Measurements from ENCODE around the gene LENG1.

The LENG1 gene

DNA sequence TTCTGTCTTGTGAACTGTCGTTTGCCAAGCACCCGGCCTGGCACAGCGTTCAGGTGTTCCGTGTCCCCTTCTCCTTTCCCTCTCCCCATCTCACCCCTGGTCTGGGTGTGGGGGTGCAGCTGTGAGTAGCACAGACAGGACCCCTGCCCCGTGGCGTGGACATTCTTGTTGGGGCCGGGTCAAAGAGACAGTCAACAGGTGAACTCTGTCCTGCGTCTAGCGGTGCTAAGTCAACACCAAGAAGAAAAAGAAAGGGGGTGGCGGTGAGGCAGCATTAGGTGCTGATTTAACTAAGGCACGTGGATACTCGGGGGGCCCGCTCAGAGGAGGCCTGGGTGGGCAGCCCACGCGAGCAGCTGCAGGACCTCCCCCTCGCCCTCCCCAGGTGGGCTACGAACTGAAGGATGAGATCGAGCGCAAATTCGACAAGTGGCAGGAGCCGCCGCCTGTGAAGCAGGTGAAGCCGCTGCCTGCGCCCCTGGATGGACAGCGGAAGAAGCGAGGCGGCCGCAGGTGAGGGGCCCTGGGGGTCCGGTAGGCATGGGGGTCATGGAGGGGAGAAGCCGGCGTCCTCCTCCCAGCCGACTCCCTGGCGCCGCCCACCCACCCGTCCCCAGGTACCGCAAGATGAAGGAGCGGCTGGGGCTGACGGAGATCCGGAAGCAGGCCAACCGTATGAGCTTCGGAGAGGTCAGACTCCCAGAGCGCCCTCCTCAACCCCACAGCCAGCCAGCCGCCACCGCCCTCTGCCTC is 31.7 kb downstream of the LENG1 start:
- H3K4me3 ChIP-seq (ENCODE audit: low read depth, low read length) = no peak overlapping the region
- no peak for DNase-seq (ENCODE audit: low read depth)

DNA sequence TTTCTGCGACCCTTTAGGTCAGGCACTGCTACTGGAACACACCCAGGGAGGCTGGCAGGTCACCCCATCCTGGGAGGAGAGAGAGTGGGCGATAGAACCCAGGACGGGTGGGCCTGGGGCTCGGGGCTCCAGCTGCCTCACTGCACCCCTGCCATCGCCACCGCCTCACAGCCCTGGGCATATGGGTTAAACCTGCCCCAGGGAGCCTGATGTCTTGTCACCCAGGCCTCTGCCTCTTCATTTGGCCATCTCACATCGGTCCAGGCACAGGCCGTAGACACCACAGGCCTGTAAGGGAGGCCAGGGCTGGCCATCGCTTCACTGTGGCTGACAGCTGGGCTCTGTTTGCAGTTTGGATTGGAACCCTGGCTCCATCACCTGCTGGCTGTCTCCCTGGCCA is 33.8 kb downstream of the LENG1 start:
- H3K4me3 ChIP-seq (ENCODE audit: low read depth, low read length) = no peak overlapping the region

DNA sequence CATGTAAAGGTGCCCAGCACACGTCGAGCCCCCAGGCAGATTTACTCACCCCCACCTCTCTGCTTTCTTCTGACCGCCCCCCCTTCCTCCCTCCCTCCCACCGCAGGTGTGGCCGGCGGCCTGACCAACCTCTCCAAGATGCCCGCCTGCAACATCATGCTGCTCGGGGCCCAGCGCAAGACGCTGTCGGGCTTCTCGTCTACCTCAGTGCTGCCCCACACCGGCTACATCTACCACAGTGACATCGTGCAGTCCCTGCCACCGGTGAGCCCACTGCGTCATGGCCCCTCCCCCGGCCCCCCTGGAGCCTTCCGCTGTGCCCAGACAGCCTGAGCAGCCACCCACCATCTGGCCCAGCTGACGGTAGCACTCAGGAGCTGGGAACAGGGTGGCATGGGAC is 35.1 kb downstream of the LENG1 start:
- DNase-seq (ENCODE audit: low read depth) = no peak
- H3K4me3 ChIP-seq (ENCODE audit: low read depth, low read length) = no peak overlapping the region

More for the DNA sequence above, 33.8 kb downstream of the LENG1 start:
- no peak for DNase-seq (ENCODE audit: low read depth)

DNA sequence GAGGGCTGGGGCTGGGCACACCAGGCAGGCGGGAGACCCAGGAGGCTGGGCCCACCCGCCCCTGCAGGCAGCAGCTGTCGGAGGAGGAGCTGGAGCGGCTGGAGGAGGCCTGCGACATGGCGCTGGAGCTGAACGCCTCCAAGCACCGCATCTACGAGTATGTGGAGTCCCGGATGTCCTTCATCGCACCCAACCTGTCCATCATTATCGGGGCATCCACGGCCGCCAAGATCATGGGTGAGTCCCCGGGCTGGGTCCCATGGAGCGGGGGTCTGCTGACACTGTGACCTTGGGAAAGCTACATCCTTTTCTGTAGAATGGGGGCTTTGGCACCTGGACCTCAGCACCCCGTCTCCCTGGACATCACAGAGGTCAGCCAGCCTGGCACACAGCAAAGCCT is 35.8 kb downstream of the LENG1 start:
- DNase-seq (ENCODE audit: low read depth) = no peak
- no peak overlapping the region for H3K4me3 ChIP-seq (ENCODE audit: low read depth, low read length)

DNA sequence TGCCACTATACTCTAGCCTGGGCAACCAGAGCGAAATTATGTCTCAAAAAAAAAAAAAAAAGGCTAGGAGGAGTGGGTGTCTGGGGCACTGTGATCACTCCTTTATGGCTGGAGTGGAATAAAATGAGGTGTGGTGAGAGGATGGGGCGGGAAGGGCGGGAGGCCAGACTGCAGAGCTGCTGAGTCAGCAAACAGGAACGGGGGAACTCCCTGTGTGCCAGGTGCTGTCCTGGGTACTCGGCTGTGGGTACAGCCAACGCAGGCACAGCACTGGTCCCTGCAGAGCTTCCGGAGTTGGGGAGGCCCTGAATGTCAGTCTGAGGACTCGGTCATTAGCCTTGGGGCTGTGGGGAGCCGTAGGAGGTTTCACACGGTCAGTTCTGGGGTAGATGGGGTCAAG is 38.3 kb downstream of the LENG1 start:
- no peak overlapping the region for H3K4me3 ChIP-seq (ENCODE audit: low read depth, low read length)

DNA sequence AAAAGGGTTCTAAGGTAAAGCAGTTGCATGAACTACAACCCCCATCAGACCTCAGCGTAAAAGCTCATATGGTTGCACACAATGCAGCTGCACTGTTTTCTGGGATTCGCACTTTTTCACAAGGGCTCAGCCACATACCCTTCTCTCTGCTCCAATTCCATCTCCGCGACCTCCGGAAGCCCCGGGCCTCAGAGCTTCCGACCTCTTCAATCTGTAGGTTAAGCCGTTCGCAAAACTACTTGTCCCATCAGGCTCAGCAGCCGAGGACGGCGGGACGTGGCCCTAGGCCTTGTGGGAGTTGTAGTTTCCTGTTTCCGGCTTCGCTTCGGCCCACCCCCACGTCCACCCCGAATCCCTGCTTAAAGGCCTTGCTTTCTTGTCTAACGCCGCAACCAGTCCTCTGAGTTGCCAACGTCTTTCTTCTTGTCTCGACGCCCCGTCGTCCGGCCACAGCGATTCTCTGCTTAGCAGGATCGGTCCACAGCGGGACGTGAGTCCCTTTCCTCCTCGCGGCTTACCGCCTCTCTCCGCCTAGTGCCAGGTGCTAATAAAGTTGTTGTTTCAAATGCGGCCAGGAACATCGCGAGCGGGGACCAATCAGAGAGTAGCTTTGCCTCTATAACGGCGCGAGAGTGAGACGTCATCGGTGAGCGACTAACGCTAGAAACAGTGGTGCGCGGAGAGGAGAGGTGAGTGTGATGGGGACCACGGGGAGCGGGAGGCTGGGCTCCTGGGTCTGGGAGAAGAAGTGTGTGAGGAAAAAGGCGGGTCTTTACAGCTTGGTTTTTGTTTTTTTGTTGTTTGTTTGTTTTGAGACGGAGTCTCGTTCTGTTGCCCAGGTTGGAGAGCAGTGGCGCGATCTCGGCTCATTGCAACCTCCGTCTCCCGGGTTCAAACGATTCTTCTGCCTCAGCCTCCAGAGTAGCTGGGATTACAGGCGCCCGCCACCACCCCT is 44.1 kb downstream of the LENG1 start, which contains the start of the genes PRPF31 and TFPT:
Gene PRPF31, plus strand, starts transcription at position 646 of the 955 bp plus-strand sequence. CDS start 2,525 bp downstream, outside the sequence.
Gene TFPT, minus strand, starts transcription at position 549 of the 955 bp plus-strand sequence. Its CDS starts 388 bp downstream, at position 161.
- peak within 1 kb of the TSS; percentile 94 for H3K4me3 ChIP-seq (ENCODE audit: low read depth, low read length)
- peak; percentile 91 for DNase-seq (ENCODE audit: low read depth)

More for the DNA sequence above, 38.3 kb downstream of the LENG1 start:
- DNase-seq (ENCODE audit: low read depth) = no peak

DNA sequence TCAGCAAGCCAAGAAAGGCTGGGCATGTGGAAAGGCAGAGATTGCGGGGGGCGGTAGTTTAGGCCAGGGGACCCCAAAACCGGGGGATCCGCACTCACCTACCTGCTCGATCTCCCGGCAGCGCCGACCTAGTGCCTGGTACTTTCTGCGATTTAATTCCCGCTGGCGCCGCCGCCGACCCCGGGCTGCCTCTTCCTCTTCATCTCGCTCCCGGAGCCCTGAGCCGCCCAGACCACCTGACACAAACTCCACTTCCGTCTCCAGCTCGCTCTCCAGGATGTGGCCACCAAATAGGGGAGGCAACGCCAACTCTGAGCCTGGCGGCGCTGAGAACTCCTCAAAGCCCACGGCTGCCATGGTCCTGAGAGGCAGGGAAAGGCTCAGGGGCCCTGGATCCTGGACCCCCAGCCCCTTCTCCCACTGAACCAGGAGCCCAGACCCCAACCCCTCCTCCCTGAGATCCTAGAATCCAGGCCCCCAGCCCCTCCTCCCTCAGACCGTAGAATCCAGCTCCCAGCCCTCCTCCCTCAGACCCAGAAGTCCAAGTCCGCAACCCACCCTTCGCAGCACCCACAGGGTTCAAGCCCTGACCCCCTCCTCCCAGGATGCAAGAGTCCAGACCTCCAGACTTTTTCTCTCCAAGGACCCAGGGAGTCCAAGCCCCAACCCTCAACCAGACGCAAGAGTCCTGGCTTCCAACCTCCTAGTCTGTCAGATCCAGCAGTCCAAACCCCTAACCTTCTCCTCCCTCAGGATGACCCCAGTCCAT is 45.0 kb downstream of the LENG1 start:
- no peak for DNase-seq (ENCODE audit: low read depth)
- peak overlapping the region; percentile 94 for H3K4me3 ChIP-seq (ENCODE audit: low read depth, low read length)

DNA sequence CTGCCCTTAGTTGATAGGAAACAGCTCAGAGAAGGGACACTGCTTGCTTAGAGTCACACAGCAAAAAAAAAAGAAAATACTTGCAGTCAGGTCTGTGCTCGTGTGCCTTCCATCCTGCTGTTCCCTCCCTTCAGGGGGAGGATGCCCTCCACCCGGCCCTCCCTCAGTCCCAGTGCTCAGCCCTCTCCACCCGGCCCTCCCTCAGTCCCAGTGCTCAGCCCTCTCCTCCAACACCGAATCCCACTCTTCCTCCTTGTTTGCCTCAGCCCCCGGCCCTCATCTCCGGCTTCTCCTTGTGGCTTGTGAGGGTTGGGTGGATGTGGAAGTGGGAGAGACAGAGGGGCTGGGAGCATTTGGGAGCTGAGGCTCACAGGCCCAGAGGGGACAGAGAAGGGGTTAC is 49.9 kb downstream of the LENG1 start:
- no peak for DNase-seq (ENCODE audit: low read depth)
- no peak overlapping the region for H3K4me3 ChIP-seq (ENCODE audit: low read depth, low read length)

DNA sequence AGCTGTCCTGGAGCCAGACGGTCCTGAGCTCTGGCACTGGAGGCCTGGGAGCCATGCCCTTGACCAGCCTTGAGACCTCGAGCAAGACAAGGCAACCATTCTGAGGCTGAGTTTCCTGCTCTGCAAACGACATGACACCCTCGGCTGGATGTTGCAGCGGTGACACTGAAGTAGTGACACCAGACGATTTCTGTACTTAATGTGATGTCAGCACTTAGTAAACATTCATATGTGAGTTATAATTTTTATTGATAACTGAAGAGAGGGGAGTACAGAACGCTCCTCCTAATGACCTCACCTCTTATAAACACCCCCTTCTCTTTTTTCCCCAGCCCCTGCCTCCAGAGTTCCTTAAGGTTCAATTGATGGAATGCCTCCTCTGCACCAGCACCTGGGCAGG is 51.0 kb downstream of the LENG1 start:
- DNase-seq (ENCODE audit: low read depth) = no peak
- H3K4me3 ChIP-seq (ENCODE audit: low read depth, low read length) = no peak overlapping the region

DNA sequence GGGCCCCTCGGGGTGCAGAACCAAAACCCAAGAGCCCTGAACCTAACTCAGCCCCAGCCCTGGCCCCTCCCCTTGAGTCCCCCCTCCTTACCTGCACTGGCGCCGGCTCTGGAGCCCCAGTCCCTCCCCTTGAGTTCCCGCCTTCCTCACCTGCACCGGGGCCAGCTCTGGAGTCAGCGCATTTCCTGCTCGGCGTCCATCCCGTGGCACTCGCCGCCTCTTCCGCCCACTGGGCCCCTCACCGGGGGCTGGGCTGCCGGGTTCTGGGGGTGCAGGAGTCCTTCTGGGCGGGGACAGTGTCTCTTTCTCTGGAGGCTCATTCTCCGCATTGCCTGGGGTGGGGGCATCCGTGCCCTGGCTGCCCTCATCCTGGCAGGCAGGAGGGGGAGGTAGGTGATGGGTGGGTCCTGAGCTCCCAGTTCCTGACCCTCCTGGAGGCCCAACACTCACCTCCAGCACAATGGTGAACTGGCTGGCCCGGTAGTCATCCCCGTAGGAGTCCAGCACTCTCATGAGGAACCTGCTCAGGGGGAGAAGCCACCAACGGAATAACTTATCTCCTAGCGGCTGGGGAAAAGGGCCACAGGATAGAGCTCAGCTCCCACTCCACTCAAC is 51.5 kb downstream of the LENG1 start:
- no peak for DNase-seq (ENCODE audit: low read depth)
- no peak overlapping the region for H3K4me3 ChIP-seq (ENCODE audit: low read depth, low read length)

DNA sequence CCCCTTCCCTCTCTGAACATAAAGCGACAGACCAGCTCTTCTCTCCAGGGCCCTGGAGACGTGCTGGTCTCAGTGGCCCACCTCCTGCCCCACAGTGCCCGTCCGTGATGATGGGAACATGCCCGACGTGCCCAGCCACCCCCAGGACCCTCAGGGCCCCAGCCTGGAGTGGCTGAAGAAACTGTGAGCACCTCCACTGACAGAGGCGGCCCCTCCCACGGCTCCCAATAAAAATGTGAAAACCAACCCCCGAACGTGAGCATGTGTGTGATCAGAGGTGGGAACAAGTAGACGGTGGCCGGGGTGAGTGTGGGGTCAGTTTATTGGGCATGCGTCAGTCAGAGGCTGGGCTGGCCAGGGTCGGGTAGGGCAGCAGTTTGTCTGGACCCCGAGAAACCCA is 52.8 kb downstream of the LENG1 start:
- DNase-seq (ENCODE audit: low read depth) = no peak
- no peak overlapping the region for H3K4me3 ChIP-seq (ENCODE audit: low read depth, low read length)

DNA sequence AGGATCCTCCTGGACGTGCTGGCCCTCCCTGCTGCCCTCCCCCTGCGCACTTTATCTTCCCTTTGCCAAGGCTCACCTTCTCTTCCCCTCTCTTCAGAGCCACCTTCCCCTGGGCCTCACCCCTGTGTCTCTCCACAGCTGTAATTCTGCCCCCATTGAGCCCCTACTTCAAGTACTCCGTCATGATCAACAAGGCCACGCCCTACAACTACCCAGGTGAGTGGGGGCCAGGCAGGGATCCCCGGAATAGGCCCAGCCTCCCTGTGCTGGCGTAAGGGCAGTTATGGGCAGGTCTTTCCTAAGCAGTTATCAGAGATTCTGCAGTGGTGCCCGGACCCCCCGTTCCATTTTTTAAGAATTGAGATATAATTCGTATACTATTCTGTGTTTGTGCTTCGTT is 53.7 kb downstream of the LENG1 start:
- DNase-seq (ENCODE audit: low read depth) = no peak
- H3K4me3 ChIP-seq (ENCODE audit: low read depth, low read length) = no peak overlapping the region
